AG04449 (cell line): Measurements from ENCODE around the gene CENPX.
A peak's percentile ranks its signal among the peaks of the same experiment; 100 is the strongest.

Experiments
- CTCF ChIA-PET: fragments of 350-600 bp; formaldehyde crosslinking; extraction: SDS; loops from one replicate; lab custom pipeline; 2021; ENCODE audit warnings: antibody characterized with exemption; lab: Yijun Ruan, JAX
- POLR2A ChIA-PET: fragments of 400-600, 350-600 bp; formaldehyde crosslinking; extraction: SDS; loops from one replicate; lab custom pipeline; 2020; ENCODE audit warnings: antibody characterized with exemption, inconsistent platforms; lab: Yijun Ruan, JAX
- DNase-seq: peaks from one replicate; pipeline ENCODE4 v3.0.0-alpha.2; 2010; ENCODE audit warnings: low read depth, low spot score
- H3K4me3 ChIP-seq: 2 replicates; pipeline ENCODE4 v1.5.1; 2011; ENCODE audit warnings: low read depth, mild to moderate bottlenecking, control low read depth, low read length
- CTCF ChIP-seq: IDR thresholded peaks from one replicate; pipeline ENCODE4 v1.5.1; 2011; ENCODE audit warnings: mild to moderate bottlenecking, moderate library complexity, low read length, control low read depth, inconsistent platforms; ENCODE audit not compliant: insufficient read depth; ENCODE audit errors: missing control alignments

The CENPX gene

DNA sequence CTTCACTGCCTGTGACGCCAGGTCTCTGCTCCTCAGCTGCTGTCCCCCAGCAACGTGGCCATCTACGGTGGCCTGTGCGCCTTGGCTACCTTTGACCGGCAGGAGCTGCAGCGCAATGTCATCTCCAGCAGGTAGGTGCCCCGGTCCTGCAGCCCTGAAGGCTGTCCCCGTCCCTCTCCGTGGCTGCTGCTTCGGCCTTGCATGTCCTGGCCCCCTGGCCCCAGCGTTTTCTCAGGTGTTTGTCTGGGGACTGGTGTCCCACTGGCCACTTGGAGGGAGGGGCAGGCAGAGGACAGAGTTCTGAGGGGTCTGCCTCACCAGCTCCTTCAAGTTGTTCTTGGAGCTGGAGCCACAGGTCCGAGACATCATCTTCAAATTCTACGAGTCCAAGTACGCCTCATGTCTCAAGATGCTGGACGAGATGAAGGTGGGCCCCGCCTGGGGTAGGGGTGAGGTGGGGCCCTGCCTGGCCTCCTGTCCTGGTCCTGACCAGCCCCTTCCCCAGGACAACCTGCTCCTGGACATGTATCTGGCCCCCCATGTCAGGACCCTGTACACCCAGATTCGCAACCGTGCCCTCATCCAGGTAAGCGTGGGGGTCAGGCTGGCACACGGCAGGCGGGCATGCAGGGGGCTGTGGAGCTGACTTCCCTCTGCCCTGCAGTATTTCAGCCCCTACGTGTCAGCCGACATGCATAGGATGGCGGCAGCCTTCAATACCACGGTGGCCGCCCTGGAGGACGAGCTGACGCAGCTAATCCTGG is 33.5 kb upstream of the CENPX start:
- DNase-seq: no peak
- CTCF ChIA-PET: no interaction called here
- POLR2A ChIA-PET: no interaction called here
- no peak for TF ChIP-seq CTCF
- no peak overlapping the region for H3K4me3 ChIP-seq

DNA sequence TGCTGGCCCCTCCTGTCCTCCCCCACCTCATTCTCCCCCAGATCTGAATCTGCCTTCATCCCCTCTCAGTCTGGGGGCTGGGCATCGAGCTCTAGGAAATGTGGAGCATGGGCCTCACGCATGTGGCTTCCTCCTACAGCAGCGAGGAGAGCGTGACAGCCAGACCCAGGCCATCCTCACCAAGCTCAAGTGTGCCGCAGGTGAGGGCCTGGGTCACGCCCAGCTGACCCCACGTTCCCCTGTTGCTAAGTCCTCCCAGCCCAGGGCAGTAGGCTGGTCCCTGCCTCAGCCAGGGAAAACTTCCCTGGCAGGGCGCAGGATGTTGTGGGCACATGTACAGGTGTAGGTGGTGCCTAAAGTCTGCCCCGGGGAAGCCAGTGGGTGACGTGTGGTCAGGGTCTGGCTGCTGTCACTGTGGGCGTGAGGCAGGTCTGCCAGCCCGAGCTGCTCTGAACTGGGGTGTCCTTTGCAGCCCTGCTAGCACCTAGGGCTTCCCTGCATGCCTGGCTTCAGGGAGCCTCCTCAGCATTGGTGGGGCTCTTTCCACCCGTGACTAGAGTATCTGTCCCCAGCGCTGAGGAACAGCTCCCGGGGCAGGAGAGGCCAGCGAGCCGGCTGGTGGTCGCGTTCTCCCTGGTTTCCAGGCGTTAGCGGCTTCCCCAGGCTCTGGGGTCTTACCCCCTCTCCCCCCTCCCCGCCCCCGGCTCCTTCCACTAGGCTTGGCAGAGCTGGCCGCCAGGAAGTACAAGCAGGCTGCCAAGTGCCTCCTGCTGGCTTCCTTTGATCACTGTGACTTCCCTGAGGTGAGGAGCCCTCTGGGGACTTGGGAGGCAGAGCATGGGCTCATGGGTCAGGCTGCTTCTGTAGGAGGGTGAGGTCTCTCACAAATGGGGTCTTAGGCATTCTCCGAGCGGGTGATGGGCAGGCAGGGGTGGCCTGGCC is 32.6 kb upstream of the CENPX start:
- ChIA-PET CTCF (interaction anchor here (0.7 to 1.9 kb wide), 3 partner anchors 10 to 99 kb away, joined by 3 to 7 read pairs (median 4); partner anchors contain the start of genes DCXR and DUS1L), POLR2A (interaction anchor here (1.1 to 1.5 kb wide), 2 partner anchors 12 to 43 kb away, joined by 3 to 4 read pairs; partner anchors contain the start of gene FASN)
- no peak for TF ChIP-seq CTCF
- DNase-seq: no peak
- no peak overlapping the region for H3K4me3 ChIP-seq

DNA sequence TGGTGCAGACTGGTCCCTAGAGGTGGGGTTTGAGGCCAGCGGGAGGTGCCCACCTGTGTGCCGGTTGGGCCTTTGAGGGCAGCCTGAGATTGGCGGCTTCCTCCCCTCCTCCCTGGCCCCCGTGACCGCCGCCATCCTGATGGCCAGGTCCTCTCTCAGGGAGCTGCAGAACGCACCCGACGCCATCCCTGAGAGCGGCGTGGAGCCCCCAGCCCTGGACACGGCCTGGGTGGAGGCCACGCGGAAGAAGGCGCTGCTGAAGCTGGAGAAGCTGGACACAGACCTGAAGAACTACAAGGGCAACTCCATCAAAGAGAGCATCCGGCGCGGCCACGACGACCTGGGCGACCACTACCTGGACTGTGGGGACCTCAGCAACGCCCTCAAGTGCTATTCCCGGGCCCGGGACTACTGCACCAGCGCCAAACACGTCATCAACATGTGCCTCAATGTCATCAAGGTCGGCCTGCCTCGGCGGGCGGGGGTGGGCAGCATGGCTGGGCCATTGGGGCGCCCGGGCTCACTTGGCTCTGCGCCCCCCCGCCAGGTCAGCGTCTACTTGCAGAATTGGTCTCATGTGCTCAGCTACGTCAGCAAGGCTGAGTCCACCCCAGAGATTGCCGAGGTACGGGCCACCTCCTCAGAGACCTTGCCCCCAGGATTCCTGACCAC is 31.8 kb upstream of the CENPX start:
- no peak for TF ChIP-seq CTCF
- DNase-seq: no peak
- CTCF ChIA-PET: interaction anchor here (0.7 to 7.1 kb wide), 5 partner anchors 11 to 100 kb away, joined by 3 to 47 read pairs (median 5); partner anchors contain the start of genes DCXR and DUS1L
- POLR2A ChIA-PET: interaction anchor here (1.1 to 1.6 kb wide), 3 partner anchors 11 to 44 kb away, joined by 3 to 4 read pairs (median 4); partner anchors contain the start of genes DCXR and FASN
- H3K4me3 ChIP-seq: no peak overlapping the region

- DNase-seq: no peak
- ChIA-PET CTCF (interaction anchor here (1.1 to 7.1 kb wide), 5 partner anchors 11 to 101 kb away, joined by 3 to 47 read pairs (median 6); partner anchors contain the start of genes DCXR and DUS1L), POLR2A (interaction anchor here (0.6 to 1.6 kb wide), 4 partner anchors 10 to 72 kb away, joined by 3 to 4 read pairs (median 4); partner anchors contain the start of gene DCXR)
- peak overlapping the region; percentile 82 for H3K4me3 ChIP-seq
- no peak for TF ChIP-seq CTCF
Measured at GRCh38 chr17:82053556-82054263, 31.0 kb upstream of the CENPX start.

GRCh38 chr17:82053130-82053529 is 30.5 kb upstream of the CENPX start:
- DNase-seq: no peak
- H3K4me3 ChIP-seq: peak overlapping the region; percentile 82
- TF ChIP-seq CTCF: no peak
- POLR2A ChIA-PET: interaction anchor here (0.6 to 1.6 kb wide), 3 partner anchors 11 to 72 kb away, joined by 3 to 4 read pairs (median 4); partner anchors contain the start of gene DCXR
- CTCF ChIA-PET: interaction anchor here (2.0 to 7.1 kb wide), 2 partner anchors 14 to 94 kb away, joined by 6 to 47 read pairs; partner anchors contain the start of gene DCXR
